ENCODE measurements around the gene JSRP1. TPM values are rescaled to one million over a fixed set of nuclear protein-coding genes. Genes with fewer than 3 reads are reported as not detected.
A peak's percentile ranks its signal among the peaks of the same experiment; 100 is the strongest.

The JSRP1 gene
- total RNA-seq, 1 donor from 2014 or later, result not detected

GRCh38 chr19:2230033-2230531 is 26.1 kb downstream of the JSRP1 start:
- TF ChIP-seq CTCF (IDR thresholded peaks at IDR 0.05), result no peak
- no peak overlapping the region for H3K4me3 ChIP-seq
- no peak overlapping the region for H3K27ac ChIP-seq
- no peak for DNase-seq (ENCODE audit: low spot score in 2 of 2)
- H3K27me3 ChIP-seq, result no peaks in the 10 kb centered on the region
- H3K36me3 ChIP-seq, result peaks cover 39 to 73% of the 10 kb centered on the region in 2 donors
- intact Hi-C loops (cut with DNase I), result no loop called here
- peaks cover 0 to 2% of the 10 kb centered on the region in 2 donors for H3K4me1 ChIP-seq
- no peaks in the 10 kb centered on the region for H3K9me3 ChIP-seq

GRCh38 chr19:2229103-2230032 is 26.8 kb downstream of the JSRP1 start:
- no peak overlapping the region for H3K4me3 ChIP-seq
- H3K36me3 ChIP-seq, result peaks cover 45 to 80% of the 10 kb centered on the region in 2 donors
- intact Hi-C loops (cut with DNase I), result no loop called here
- H3K27ac ChIP-seq, result no peak overlapping the region
- DNase-seq (ENCODE audit: low spot score in 2 of 2), result no peak
- TF ChIP-seq CTCF (IDR thresholded peaks at IDR 0.05), result no peak
- H3K27me3 ChIP-seq, result no peaks in the 10 kb centered on the region
- H3K9me3 ChIP-seq, result no peaks in the 10 kb centered on the region
- no peaks in the 10 kb centered on the region for H3K4me1 ChIP-seq

GRCh38 chr19:2228157-2229030 is 27.8 kb downstream of the JSRP1 start:
- Histone ChIP-seq H3K27ac (peak overlapping the region in 1 of 2 donors; percentile 7), H3K4me1 (no peaks in the 10 kb centered on the region), H3K9me3 (no peaks in the 10 kb centered on the region), H3K27me3 (no peaks in the 10 kb centered on the region), H3K4me3 (no peak overlapping the region), H3K36me3 (peaks cover 47 to 84% of the 10 kb centered on the region in 2 donors)
- no peak for TF ChIP-seq CTCF (IDR thresholded peaks at IDR 0.05)
- intact Hi-C loops (cut with DNase I), result no loop called here
- no peak for DNase-seq (ENCODE audit: low spot score in 2 of 2)

- Histone ChIP-seq H3K4me1 (no peaks in the 10 kb centered on the region), H3K27ac (no peak overlapping the region), H3K4me3 (no peak overlapping the region), H3K9me3 (no peaks in the 10 kb centered on the region), H3K36me3 (peaks cover 40 to 84% of the 10 kb centered on the region in 2 donors), H3K27me3 (no peaks in the 10 kb centered on the region)
- TF ChIP-seq CTCF (IDR thresholded peaks at IDR 0.05), result no peak
- DNase-seq (ENCODE audit: low spot score in 2 of 2), result no peak
- intact Hi-C loops (cut with DNase I), result no loop called here
Measured at GRCh38 chr19:2227415-2228156, 28.6 kb downstream of the JSRP1 start.

GRCh38 chr19:2226840-2227360 is 29.3 kb downstream of the JSRP1 start:
- Histone ChIP-seq H3K4me3 (no peak overlapping the region), H3K4me1 (no peaks in the 10 kb centered on the region), H3K9me3 (no peaks in the 10 kb centered on the region), H3K27me3 (no peaks in the 10 kb centered on the region), H3K27ac (no peak overlapping the region), H3K36me3 (peaks cover 39 to 86% of the 10 kb centered on the region in 2 donors)
- DNase-seq (ENCODE audit: low spot score in 2 of 2), result no peak
- TF ChIP-seq CTCF (IDR thresholded peaks at IDR 0.05), result no peak
- intact Hi-C loops (cut with DNase I), result no loop called here

Data from ascending aorta (tissue), 2 donors.